Esophagus (tissue), 2 donors: ENCODE results near the gene RAD51B. TPM values are rescaled to one million over a fixed set of nuclear protein-coding genes. Genes with fewer than 3 reads are reported as not detected.

Experiments
- H3K27ac ChIP-seq, 2 donors: one replicate each; pipeline ENCODE4 v1.5.1; 2013; ENCODE audit warnings: low read depth in 2 of 2, mild to moderate bottlenecking in 2 of 2, inconsistent platforms in 1 of 2, low read length in 1 of 2, moderate library complexity in 1 of 2
- H3K27me3 ChIP-seq, 2 donors: one replicate each; pipeline ENCODE4 v1.6.1; 2013; ENCODE audit warnings: low read length in 2 of 2, control low read depth in 1 of 2, mild to moderate bottlenecking in 1 of 2; ENCODE audit not compliant: insufficient read depth in 2 of 2, control insufficient read depth in 1 of 2
- H3K36me3 ChIP-seq, 2 donors: one replicate each; pipeline ENCODE4 v1.6.1; 2013; ENCODE audit warnings: low read length in 1 of 2; ENCODE audit not compliant: control insufficient read depth in 2 of 2, insufficient read depth in 2 of 2
- H3K4me1 ChIP-seq, 2 donors: one replicate each; pipeline ENCODE4 v1.6.1; 2013; ENCODE audit warnings: low read length in 1 of 2; ENCODE audit not compliant: control insufficient read depth in 2 of 2, insufficient read depth in 2 of 2
- H3K4me3 ChIP-seq, 2 donors: one replicate each; pipeline ENCODE4 v1.5.1; 2013; ENCODE audit warnings: low read length in 2 of 2, mild to moderate bottlenecking in 2 of 2, low read depth in 1 of 2, moderate library complexity in 1 of 2
- H3K9me3 ChIP-seq, 2 donors: one replicate each; pipeline ENCODE4 v1.6.1; 2013; ENCODE audit warnings: mild to moderate bottlenecking in 2 of 2, low read depth in 1 of 2, low read length in 1 of 2, moderate library complexity in 1 of 2; ENCODE audit not compliant: control insufficient read depth in 2 of 2, insufficient read depth in 1 of 2
- WGBS, 2 donors: extraction: QIAGEN DNeasy Blood & Tissue Kit; methylation state at CpG; one replicate each; pipeline ENCODE4 v1.1.7; 2013; 5-methylcytosine and 5-hydroxymethylcytosine counted together
- polyA plus RNA-seq, 2 donors: library from polyadenylated mRNA; stranded (reverse); fragments of 200-250 nt; gene quantifications; one replicate each; pipeline ENCODE4 v1.2.3, GENCODE V29; 2013
- donor health status: healthy with polysubstance abuse.
- donor health status: Bipolar disorder and iron deficiency.

The RAD51B gene
- polyA plus RNA-seq, 2 donors, result 3.2 to 4.0 TPM

DNA sequence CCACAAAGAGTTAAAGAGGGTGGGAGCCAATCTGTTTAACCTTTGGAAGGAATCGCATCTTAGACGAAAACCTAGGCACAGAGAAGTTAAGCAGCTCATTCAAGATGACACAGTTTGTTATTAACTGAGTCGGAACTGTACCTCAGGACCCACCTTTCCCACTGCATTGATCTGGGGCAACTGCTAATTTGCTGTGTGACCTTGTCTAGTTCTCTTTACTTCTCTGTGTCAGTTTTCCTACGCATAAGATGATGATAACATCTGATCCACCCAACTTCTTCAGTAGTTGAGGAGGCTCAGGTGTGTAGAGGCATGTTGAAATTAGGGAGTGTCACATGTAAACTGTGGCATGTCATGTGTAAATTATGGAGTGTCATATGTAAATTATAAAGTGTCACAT lies 787.1 kb downstream of the RAD51B start:
- Histone ChIP-seq H3K27me3 (no peaks in the 10 kb centered on the region), H3K4me1 (peaks cover 0 to 4% of the 10 kb centered on the region in 2 donors), H3K36me3 (no peaks in the 10 kb centered on the region), H3K4me3 (no peak overlapping the region), H3K9me3 (no peaks in the 10 kb centered on the region), H3K27ac (peak overlapping the region in 1 of 2 donors; percentile 67)
- WGBS, 2 donors, result 87 to 88% methylated on average over 4 of the region's 4 CpGs

DNA sequence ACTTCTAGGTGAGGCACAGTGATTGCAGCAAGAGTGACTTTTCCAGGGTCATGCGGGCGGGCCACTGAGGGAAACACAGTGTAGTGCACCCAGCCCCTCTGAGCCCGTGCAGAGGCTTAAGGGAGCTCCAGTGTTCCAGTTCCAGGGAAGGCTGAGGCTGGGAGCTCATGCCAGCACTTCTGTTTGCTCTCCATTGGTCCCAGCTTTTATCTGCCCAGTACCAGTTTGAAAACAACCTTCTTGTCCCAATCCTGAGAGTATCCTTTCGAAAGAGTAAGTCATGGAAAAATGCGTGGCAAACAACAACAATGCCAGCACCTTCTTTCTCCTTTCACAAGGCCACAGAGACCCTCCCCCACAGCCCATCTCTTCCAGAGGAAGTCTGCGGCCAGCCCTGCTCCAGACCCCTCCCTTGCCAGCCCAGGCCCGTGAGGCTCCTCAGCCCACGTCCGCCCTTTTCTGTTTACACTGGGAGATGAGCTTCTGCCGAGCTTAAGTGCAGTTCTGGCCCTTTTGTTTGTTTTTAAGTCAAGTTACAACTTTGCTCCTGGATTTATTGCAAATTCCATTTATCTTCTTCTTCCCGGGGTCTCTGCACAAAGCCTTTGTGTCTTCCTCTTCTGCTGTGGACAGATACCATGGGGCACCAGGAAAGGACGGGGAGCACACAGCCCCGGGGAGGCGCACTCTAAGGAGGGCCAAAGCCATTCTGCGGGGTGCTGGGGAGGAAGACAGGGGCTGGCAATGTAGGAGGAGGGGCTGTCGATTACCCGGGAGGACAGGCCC lies 787.7 kb downstream of the RAD51B start:
- no peaks in the 10 kb centered on the region for H3K36me3 ChIP-seq
- H3K4me3 ChIP-seq, result no peak overlapping the region
- WGBS, 2 donors, result 45 to 52% methylated on average over 17 of the region's 17 CpGs
- peak overlapping the region; percentile 67 to 78 for H3K27ac ChIP-seq
- no peaks in the 10 kb centered on the region for H3K27me3 ChIP-seq
- peaks cover 3% of the 10 kb centered on the region in 2 donors for H3K4me1 ChIP-seq
- H3K9me3 ChIP-seq, result no peaks in the 10 kb centered on the region

DNA sequence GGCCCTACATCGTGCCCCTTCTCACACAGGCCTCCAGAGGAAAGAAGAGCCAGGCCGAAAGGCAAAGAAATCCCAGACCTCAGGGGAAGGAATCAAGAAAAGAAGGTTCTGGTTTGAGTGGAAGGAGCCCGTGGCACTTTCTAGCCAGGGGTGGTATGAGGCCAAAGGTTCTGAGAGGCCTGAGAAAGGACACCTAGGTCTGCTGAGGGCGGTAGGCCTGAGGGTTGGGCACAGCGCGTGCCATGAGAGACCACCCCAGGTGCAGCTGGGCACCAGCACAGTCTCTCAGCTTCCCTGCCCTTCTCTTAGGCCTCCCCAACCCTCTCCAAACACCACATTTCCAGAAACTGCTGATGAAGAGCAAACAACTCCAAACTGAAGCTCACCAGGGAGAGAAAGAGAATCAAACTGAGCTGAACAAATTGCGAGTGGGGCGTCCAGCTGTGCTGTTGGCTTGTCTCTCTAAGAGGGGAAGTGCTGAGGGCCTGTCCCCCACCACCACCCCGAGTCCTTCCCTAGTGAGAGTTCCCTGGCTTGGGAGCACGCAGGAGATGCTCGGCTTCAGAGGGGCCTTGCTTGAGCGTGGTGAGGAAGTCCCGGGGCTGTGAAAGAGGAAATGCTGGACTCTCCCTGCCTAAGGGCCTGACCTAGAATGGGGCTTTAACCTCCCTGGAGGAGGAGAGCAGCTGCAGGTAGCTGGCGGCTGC lies 788.4 kb downstream of the RAD51B start:
- peak overlapping the region; percentile 67 to 78 for H3K27ac ChIP-seq

DNA sequence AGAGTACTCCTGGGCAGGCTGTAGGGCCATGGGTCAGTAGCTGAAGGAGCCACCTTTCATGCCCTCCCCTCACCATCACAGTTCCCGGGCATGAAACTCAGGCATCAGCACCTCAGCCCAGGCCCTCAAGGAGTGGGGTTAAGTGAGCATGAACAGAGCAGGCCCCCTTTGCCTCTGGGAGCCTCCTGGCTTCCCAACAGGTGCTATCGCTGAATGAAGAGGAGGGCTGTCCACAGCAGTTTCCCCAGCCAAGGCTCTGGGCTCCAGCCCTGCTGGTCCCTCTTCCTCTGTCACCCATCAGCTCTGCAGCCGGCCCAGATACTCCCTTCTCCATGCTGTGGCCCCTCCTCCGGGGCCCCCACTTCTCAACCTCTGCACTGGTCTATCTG lies 789.0 kb downstream of the RAD51B start:
- Histone ChIP-seq H3K4me1 (peaks cover 3 to 5% of the 10 kb centered on the region in 2 donors), H3K27me3 (no peaks in the 10 kb centered on the region), H3K4me3 (no peak overlapping the region), H3K27ac (peak overlapping the region; percentile 16 to 67), H3K36me3 (no peaks in the 10 kb centered on the region), H3K9me3 (no peaks in the 10 kb centered on the region)
- 93 to 95% methylated on average over 4 of the region's 4 CpGs for WGBS, 2 donors

More for the DNA sequence above, 788.4 kb downstream of the RAD51B start:
- Histone ChIP-seq H3K36me3 (no peaks in the 10 kb centered on the region), H3K27me3 (no peaks in the 10 kb centered on the region), H3K4me3 (no peak overlapping the region), H3K4me1 (peaks cover 3 to 5% of the 10 kb centered on the region in 2 donors), H3K9me3 (no peaks in the 10 kb centered on the region)
- 74 to 78% methylated on average over 14 of the region's 14 CpGs for WGBS, 2 donors

DNA sequence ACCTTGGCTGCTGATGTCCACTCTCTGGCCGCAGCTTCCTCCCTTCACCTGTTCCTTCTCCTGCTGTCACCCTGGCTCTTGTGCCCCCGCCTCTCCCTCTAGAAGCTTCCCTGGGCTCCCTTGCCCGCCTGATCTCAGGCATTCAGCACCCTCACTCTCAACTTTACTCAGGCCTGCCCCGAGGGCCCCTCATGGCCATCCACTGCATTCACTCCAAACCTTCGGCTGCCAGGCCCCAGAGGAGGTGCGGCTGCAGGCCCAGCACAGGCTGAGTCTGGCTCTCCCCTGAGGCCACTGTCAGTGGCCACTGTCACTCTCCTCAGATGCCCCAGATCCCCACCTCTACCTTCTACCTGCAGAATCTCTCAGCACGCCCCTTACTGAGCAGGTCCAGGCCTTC lies 789.4 kb downstream of the RAD51B start:
- Histone ChIP-seq H3K27me3 (no peaks in the 10 kb centered on the region), H3K36me3 (no peaks in the 10 kb centered on the region), H3K9me3 (no peaks in the 10 kb centered on the region), H3K27ac (no peak overlapping the region), H3K4me3 (no peak overlapping the region), H3K4me1 (peaks cover 3 to 5% of the 10 kb centered on the region in 2 donors)
- WGBS, 2 donors, result 95% methylated on average over 7 of the region's 7 CpGs

DNA sequence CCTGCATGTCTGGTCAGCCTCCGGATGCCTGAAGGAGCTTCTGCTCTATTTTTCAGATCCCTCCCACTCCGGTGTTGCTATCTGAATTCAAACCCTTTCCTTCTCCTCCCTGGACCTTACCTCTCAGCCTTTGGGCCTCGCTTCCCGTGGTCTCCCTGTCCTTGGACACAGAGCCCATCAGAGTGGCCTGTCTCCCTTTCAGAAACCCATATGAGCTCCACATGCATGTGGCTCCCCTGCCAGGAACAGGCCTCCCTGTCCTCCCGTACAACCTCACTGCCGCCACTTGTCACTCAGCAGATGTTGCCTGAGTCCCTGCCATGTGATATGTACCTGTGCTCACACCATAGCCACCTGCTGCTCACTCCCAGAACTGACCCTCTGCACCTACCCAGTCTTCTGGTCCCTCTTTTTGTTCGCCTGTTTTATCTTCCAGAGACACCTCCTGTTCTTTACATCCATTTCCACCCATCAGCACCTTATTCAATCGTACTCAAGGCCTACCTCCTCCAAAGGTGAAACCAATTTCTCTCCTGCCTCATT lies 790.7 kb downstream of the RAD51B start:
- H3K27me3 ChIP-seq, result no peaks in the 10 kb centered on the region
- no peaks in the 10 kb centered on the region for H3K36me3 ChIP-seq
- no peaks in the 10 kb centered on the region for H3K9me3 ChIP-seq
- peaks cover 3 to 5% of the 10 kb centered on the region in 2 donors for H3K4me1 ChIP-seq
- H3K4me3 ChIP-seq, result no peak overlapping the region
- 82 to 92% methylated on average over 8 of the region's 8 CpGs for WGBS, 2 donors
- H3K27ac ChIP-seq, result no peak overlapping the region

DNA sequence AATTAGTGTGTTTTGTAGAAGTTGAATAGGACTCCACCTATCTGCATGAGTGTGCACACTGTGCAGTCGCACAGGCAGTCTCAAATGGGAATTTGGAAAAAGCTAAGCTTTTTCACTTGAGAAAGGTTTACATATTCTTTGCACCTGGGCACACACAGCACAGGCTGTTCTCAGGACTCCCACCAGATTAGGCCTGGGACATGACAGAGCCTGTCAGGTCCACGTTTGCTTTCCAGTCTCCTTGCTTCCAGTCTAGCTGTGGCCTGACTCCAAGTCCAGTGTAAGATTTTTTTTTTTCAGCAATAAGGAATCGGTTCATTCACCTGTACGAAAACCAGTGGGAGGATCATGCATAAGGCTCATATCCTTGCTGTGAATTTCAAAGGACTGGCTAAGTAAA lies 792.0 kb downstream of the RAD51B start:
- Histone ChIP-seq H3K4me1 (peaks cover 3 to 5% of the 10 kb centered on the region in 2 donors), H3K9me3 (no peaks in the 10 kb centered on the region), H3K4me3 (no peak overlapping the region), H3K27me3 (no peaks in the 10 kb centered on the region), H3K36me3 (no peaks in the 10 kb centered on the region), H3K27ac (peak overlapping the region; percentile 35 to 38)
- WGBS, 2 donors, result 35 to 43% methylated on average over 4 of the region's 4 CpGs

DNA sequence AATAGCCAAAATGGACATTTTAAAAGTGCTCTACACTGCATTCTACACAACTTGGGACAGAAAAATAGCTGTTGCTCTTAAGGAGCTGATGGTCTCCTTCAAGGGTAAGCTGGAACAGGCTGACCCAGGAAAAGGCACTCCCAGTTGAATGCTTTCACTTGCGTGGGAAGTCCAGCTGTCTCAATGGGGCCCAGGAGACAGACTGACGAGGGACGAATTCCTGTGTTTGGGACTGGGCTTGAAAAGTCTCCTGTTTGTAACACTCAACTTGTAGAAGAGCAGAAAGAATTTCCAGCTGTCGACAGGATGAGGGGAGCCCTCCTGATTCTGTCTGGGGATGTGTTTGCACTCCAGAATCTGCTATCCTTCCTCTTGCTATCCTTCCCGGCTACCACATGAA lies 792.5 kb downstream of the RAD51B start:
- H3K27me3 ChIP-seq, result no peaks in the 10 kb centered on the region
- peaks cover 3 to 5% of the 10 kb centered on the region in 2 donors for H3K4me1 ChIP-seq
- peak overlapping the region in 1 of 2 donors; percentile 38 for H3K27ac ChIP-seq
- H3K36me3 ChIP-seq, result no peaks in the 10 kb centered on the region
- 51 to 56% methylated on average over 5 of the region's 5 CpGs for whole genome bisulfite sequencing, 2 donors
- no peaks in the 10 kb centered on the region for H3K9me3 ChIP-seq
- no peak overlapping the region for H3K4me3 ChIP-seq

DNA sequence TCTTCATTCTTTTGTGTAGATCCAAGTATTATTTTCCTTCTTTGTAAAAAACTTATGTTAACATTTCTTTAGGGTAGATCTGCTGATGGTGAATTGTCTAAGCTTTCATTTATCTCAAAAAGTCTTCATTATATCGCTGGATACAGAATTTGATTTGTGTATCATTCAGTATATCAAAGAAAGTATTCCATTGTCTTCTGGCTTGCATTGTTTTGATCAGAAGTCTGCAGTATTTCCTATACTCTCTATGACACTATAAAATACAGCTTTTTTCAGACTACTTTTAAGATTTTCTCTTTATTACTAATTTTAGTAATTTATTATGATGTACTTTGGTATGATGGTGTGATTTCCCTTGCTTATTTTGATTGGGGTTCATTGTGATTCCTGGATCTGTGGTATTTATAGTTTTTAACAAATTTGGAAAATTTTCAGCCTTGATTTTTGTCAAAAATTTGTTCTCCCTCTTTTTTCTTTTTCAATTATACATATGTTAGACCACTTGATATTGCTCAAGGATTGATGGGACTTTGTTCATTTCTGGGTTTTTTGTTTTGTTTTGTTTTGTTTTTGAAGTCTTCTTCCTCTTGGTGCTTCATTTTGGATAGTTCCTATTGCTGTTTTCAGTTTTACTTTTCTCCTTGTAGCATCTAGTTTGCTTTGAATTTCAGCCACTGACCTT lies 796.8 kb downstream of the RAD51B start:
- Histone ChIP-seq H3K4me3 (no peak overlapping the region), H3K27ac (no peak overlapping the region), H3K9me3 (peaks cover 4 to 7% of the 10 kb centered on the region in 2 donors), H3K4me1 (peaks cover 0 to 5% of the 10 kb centered on the region in 2 donors), H3K27me3 (no peaks in the 10 kb centered on the region), H3K36me3 (no peaks in the 10 kb centered on the region)
- WGBS, 2 donors, result 93 to 94% methylated on average over 1 of the region's 1 CpG
